ACC112 (cell line): ENCODE results near the gene GPR84.

ENCODE experiments used
- H2AFZ ChIP-seq: fragments of 200-600 bp; sonication (generic); one replicate; pipeline ENCODE4 v1.6.0; 2017; ENCODE audit warnings: antibody characterized with exemption, low read length; ENCODE audit not compliant: unreplicated experiment
- H3K27ac ChIP-seq: fragments of 200-600 bp; sonication (generic); 2 replicates; pipeline ENCODE4 v1.5.1; 2014; ENCODE audit warnings: low read depth, mild to moderate bottlenecking, antibody characterized with exemption, low read length, moderate library complexity
- H3K27me3 ChIP-seq: fragments of 200-600 bp; sonication (generic); 2 replicates; pipeline ENCODE4 v1.6.1; 2014; ENCODE audit warnings: mild to moderate bottlenecking, antibody characterized with exemption, low read length, moderate library complexity, mixed read lengths; ENCODE audit not compliant: insufficient read depth
- H3K36me3 ChIP-seq: fragments of 200-600 bp; sonication (generic); 2 replicates; pipeline ENCODE4 v1.6.1; 2016; ENCODE audit warnings: mild to moderate bottlenecking, antibody characterized with exemption, low read length, moderate library complexity, mixed read lengths; ENCODE audit not compliant: insufficient read depth
- H3K4me1 ChIP-seq: fragments of 200-600 bp; sonication (generic); one replicate; pipeline ENCODE4 v1.6.1; 2016; ENCODE audit warnings: low read length, mixed read lengths; ENCODE audit not compliant: insufficient read depth, unreplicated experiment, control insufficient read depth
- H3K4me3 ChIP-seq: fragments of 200-600 bp; sonication (generic); 2 replicates; pipeline ENCODE4 v1.5.1; 2014; ENCODE audit warnings: mild to moderate bottlenecking, low read depth, low read length
- H3K79me2 ChIP-seq: fragments of 200-600 bp; sonication (generic); one replicate; pipeline ENCODE4 v1.6.0; 2016; ENCODE audit warnings: low read length; ENCODE audit not compliant: control insufficient read depth, unreplicated experiment, insufficient read depth

GPR84 gene

DNA sequence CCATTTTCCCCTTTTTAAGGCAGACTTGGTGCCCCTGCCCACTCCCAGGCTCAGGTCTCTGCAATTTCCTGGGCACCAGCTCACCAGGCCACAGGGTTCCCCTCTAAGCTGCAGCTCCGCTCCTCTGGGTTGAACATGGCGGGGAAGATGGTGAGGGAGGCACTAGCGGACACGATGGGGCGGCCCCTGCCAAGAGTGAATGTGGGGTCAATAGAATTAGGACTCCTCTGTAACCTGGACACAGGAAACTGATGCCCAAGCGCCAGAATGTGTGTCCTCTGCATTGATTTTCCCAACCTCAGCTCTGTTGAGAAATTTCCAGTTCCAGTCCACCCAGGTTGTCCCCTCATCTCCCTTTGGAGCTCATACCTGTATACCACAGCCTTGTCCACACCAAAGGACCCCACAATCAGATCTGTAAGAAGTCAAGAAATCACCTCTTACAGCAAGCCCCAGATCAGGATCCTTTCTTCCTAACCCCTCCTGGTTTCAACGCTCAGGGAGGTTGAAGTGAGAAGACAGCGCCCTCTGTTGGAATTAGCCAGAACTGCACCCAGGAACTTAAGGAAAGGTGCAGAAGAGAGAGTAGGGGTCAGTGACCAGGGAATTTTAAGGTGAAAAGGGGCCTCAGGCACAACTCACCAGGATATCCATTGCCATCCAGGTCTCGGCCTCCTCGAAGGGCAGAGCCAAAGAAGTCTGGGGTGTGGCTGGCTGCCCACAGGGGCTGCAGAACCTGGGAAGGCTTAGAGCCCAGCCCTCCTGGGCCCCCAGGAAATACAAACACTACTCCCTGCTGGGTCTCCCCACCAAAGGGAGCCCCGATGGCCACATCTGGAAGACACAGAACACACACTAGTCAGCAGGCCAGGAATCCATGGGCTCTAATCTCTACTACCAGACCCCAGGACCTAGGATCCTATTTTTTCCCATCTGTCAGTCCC is 40.0 kb upstream of the GPR84 start:
- H2AFZ ChIP-seq, result no peak overlapping the region
- peaks cover 33% of the 10 kb centered on the region for H3K79me2 ChIP-seq
- H3K27me3 ChIP-seq, result no peaks in the 10 kb centered on the region
- H3K27ac ChIP-seq, result peak overlapping the region; percentile 30
- no peak overlapping the region for H3K4me3 ChIP-seq
- peaks cover 18% of the 10 kb centered on the region for H3K4me1 ChIP-seq
- H3K36me3 ChIP-seq, result peaks cover 66% of the 10 kb centered on the region

DNA sequence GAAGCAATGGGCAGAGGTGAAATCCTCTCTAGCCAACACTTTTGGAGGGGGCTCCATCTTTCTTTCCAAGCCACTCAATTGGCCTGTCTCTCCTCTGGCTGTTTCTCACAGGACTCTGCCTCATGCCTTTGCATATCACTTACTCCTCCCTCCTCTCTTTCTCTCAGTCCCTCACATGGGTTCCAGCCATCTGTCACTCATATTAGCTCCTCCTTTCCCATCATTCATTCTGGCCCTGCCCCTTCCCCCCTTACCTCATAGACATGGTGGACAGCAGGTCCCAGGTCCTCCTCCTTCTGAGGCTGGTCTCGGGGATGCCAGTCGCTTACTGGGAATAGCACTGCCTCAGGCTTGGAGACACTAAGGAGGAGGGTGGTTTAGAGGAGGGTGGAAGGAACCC is 36.8 kb upstream of the GPR84 start:
- H3K36me3 ChIP-seq, result peaks cover 65% of the 10 kb centered on the region
- no peaks in the 10 kb centered on the region for H3K4me1 ChIP-seq
- H3K4me3 ChIP-seq, result no peak overlapping the region
- no peak overlapping the region for H2AFZ ChIP-seq
- H3K27ac ChIP-seq, result no peak overlapping the region
- no peaks in the 10 kb centered on the region for H3K27me3 ChIP-seq
- H3K79me2 ChIP-seq, result peaks cover 10% of the 10 kb centered on the region

DNA sequence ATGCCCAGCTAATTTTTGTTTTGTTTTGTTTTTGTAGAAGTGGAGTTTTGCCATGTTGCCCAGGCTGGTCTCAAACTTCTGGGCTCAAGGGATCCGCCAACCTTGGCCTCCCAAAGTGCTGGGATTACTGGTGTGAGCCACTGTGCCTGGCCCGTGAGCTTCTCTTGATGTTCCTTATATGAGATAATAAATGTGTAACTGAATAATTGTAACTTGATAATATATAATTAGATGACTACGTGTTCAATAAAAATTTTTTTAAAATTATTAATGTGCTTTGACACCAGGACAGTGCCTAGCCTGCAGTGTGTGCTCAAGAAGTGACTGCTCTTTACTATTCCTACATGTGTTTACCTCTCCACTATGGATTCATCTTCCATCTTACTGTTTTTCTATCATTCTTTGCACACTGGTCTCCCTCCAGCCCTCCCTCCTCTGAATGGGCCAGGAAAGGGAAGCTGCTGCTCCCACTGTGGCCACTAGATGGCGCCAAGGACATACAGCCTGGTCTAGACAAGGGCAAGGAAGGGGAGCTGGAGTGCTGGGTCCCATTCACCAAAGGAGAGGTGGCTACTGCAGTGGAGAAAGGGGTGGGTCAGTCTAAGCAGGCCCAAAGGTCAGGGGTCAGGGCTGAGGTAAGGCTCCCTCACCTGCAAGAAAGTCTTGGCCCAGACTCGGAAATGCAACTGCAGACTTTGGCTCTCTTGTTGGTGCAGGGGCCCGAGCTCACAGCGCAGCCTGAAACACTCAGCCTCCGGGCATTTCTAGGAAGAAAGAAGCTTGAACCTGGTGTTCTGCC is 34.9 kb upstream of the GPR84 start:
- peaks cover 63% of the 10 kb centered on the region for H3K36me3 ChIP-seq
- H3K79me2 ChIP-seq, result peaks cover 2% of the 10 kb centered on the region
- H3K27ac ChIP-seq, result no peak overlapping the region
- no peak overlapping the region for H3K4me3 ChIP-seq
- peaks cover 4% of the 10 kb centered on the region for H3K4me1 ChIP-seq
- H2AFZ ChIP-seq, result no peak overlapping the region
- H3K27me3 ChIP-seq, result no peaks in the 10 kb centered on the region

DNA sequence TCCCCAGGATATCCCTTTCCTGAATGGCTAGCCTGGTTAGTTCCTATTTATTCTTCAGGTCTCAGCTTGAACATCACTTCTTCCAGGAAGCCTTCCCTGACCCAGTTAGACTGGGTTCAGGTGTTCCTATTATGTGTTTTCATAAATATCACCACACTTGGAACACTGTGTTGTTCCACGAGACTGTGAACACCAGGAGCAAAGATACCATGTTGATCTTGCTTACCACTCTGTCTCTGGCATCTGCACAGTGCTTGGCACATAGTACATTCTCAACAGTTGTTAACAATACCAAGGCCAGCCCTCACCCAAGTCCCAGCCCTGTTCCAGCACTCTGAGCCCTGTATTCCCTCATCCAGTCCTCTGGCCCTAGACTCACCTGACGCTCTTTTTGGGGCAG is 33.9 kb upstream of the GPR84 start:
- Histone ChIP-seq H3K79me2 (peaks cover 2% of the 10 kb centered on the region), H2AFZ (no peak overlapping the region), H3K27ac (no peak overlapping the region), H3K4me3 (no peak overlapping the region), H3K36me3 (peaks cover 54% of the 10 kb centered on the region), H3K4me1 (peaks cover 4% of the 10 kb centered on the region), H3K27me3 (no peaks in the 10 kb centered on the region)

DNA sequence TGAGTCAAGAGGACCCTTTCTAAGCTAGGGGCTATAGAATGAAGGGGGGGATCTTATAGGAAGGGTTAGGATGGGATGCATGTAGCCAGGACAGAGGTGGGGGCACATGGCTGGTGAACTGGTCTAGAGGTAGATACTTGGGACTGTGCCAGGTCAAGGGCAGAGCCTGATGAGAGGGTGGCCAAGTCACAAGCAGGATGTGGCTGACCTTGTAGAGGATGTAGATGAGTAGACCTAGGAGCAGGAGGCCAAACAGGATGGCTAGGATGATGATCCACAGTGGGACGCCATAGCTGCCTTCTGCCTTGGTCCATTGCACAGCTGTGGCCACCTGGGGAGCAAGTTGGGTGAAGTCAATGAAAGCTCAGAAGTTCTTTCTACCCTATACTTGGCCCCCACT is 32.9 kb upstream of the GPR84 start:
- Histone ChIP-seq H2AFZ (no peak overlapping the region), H3K4me1 (peaks cover 4% of the 10 kb centered on the region), H3K36me3 (peaks cover 47% of the 10 kb centered on the region), H3K27me3 (no peaks in the 10 kb centered on the region), H3K27ac (no peak overlapping the region), H3K4me3 (no peak overlapping the region), H3K79me2 (peaks cover 2% of the 10 kb centered on the region)

DNA sequence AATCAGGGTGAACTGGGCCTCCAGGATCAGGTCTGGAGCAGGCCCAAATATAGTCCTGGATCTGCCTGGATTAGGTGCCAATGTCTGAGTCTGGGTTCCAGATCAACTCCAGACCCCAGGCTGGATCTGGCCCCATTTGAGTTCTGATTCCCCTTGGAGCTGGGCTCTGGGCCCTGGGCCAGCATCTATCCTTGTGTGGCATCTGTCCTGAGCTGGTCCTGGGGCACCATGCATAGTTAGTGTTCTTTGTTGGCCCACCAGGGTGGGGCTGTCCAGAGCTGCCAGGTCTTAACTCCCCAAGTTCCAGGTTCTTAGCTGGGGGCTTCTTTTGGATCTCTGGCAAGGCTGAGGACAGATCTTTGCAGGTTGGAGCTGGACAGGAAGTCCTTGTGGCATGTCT is 31.3 kb upstream of the GPR84 start:
- Histone ChIP-seq H3K27me3 (no peaks in the 10 kb centered on the region), H3K79me2 (peaks cover 2% of the 10 kb centered on the region), H2AFZ (no peak overlapping the region), H3K4me1 (peaks cover 4% of the 10 kb centered on the region), H3K4me3 (no peak overlapping the region), H3K27ac (no peak overlapping the region), H3K36me3 (peaks cover 40% of the 10 kb centered on the region)

DNA sequence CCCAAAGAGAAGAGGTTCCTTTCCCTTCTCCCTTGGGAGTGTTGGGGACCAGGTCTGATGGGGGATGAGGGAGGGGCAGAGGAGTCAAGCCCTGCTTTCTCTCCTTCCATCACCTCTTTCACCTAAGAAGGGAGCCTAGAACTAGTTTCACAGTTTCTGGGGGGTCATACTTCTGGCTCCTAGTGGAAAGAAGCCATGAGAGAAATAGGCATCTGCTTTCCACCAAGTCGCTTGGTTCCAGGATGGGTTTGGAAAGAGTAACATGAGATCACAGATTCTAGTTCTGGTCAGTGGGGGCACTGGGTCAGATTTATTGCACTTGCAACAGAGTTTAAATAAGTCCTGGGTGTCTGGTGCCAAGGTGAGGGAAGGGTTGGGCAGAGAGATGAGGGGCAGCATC is 30.7 kb upstream of the GPR84 start:
- Histone ChIP-seq H3K79me2 (peaks cover 2% of the 10 kb centered on the region), H2AFZ (no peak overlapping the region), H3K27ac (no peak overlapping the region), H3K27me3 (no peaks in the 10 kb centered on the region), H3K36me3 (peaks cover 36% of the 10 kb centered on the region), H3K4me1 (peaks cover 4% of the 10 kb centered on the region), H3K4me3 (no peak overlapping the region)

DNA sequence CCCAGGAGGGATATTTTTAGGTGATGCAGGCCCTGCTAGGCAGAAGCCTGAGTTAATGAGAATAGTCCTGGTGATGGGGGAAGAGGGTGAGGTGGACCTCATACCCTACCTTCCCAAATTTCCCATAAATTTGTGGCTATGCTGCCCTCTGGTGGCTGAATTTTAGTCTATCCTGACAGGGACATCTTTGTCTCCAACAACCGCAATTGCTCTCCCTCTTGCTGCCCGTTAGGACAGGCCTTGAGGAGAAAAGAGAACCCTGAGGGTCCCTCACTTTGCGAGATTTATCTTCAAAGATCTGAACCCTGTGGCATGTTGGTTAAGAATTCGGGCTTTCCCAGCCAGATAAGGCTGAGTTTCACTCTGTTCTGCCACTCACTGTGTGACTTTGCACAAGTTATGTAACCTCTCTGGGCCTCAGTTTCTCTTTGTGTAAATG is 30.0 kb upstream of the GPR84 start:
- Histone ChIP-seq H2AFZ (no peak overlapping the region), H3K4me3 (no peak overlapping the region), H3K27ac (peak overlapping the region; percentile 18; the same call in 1 of the 2 replicates), H3K27me3 (no peaks in the 10 kb centered on the region), H3K36me3 (peaks cover 36% of the 10 kb centered on the region), H3K4me1 (peaks cover 4% of the 10 kb centered on the region), H3K79me2 (peaks cover 2% of the 10 kb centered on the region)

DNA sequence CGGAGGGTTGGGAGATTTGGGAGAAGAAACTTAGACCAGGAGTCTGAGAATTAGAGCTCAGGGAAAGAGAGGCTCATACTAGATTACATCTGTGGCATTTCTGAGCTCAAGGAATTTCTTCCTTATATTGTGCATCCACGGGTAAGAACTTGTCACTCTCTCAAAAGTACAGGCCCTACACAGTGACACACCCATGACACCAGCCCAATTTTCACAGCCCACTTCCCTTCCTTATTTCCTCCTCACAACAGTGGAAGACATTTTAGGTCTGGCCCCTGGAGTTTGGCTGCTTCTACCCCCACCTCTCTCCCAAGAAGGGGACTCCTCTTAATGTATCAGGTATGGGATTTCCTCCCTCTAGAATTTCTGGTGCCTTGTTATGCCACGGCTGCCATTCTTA is 29.5 kb upstream of the GPR84 start:
- peak overlapping the region; percentile 18 for H3K27ac ChIP-seq

DNA sequence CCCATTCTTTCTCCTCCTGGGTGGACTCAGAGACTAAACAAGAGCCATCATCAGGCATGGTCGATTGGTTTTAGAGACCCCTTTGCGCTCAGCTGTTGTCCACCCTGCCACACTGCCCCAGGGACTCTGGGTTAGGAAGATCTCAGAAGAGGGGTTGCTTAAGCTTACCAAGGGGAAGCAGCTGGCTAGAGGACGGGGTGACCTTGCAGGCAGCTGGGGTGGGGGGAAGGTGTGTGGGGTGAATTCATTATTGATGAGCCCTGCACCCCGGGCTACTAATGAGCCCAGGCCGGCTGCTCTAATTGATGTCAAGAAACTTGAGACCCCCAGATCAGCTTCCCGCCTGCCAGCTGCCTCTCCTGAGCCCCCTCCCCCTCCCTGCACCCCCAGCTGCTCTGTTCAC is 28.9 kb upstream of the GPR84 start:
- peaks cover 4% of the 10 kb centered on the region for H3K4me1 ChIP-seq
- H3K79me2 ChIP-seq, result no peaks in the 10 kb centered on the region
- H2AFZ ChIP-seq, result no peak overlapping the region
- no peak overlapping the region; the same call in 1 of the 2 replicates for H3K27ac ChIP-seq
- H3K36me3 ChIP-seq, result peaks cover 30% of the 10 kb centered on the region
- no peak overlapping the region for H3K4me3 ChIP-seq
- H3K27me3 ChIP-seq, result no peaks in the 10 kb centered on the region

More for the DNA sequence above, 29.5 kb upstream of the GPR84 start:
- Histone ChIP-seq H3K27me3 (no peaks in the 10 kb centered on the region), H3K79me2 (peaks cover 2% of the 10 kb centered on the region), H2AFZ (no peak overlapping the region), H3K4me1 (peaks cover 4% of the 10 kb centered on the region), H3K4me3 (no peak overlapping the region), H3K36me3 (peaks cover 34% of the 10 kb centered on the region)
